ENCODE measurements around the gene RNF151. TPM values are rescaled to one million over a fixed set of nuclear protein-coding genes. Genes with fewer than 3 reads are reported as not detected.

The RNF151 gene
- total RNA-seq, 1 experiment from 2014 or later, result 0.28 TPM

DNA sequence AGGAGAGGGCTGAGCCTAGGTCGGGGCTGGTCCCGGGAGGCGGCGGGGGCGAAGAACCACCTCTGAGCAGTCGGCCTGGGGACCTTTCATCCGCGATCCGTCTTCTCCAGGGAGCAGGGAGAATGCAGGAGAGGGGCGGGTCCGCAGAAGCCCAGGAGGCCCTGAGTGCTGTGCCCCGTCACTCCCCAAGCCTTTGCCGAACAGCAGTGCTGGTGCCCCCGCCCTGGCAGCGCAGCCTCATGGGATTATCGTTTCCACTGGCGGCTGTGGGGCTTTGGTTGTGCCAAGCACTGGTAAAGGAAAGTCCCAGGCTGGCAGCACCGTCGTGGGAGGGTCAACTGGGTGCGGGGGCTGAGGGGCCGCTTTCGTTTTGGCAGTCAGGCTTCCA, 5.8 kb downstream of the RNF151 start:
- Mint-ChIP-seq H3K27ac (0 out of 7 replicates have a peak overlapping the region, but pooled peaks of 1 of the 3 experiments have one; percentile 42), H3K4me1 (peaks cover 8 to 14% of the 10 kb centered on the region in 2 experiments), H3K27me3 (ENCODE audit: low read depth) (no peaks in the 10 kb centered on the region), H3K9me3 (no peaks in the 10 kb centered on the region; a peak in 2 of 5 replicates), H3K4me3 (peak overlapping the region; percentile 93 to 96), H3K36me3 (ENCODE audit: insufficient read depth in 1 of 3, low read depth in 3 of 3) (peaks cover 10 to 25% (median 25%) of the 10 kb centered on the region in 3 experiments)
- Histone ChIP-seq H3K56ac (ENCODE audit: insufficient read length, low read depth, low read length) (no peak overlapping the region), H3K79me1 (ENCODE audit: insufficient read depth, low read depth, low read length, poor library complexity, severe bottlenecking) (peaks cover 5% of the 10 kb centered on the region), H2BK20ac (ENCODE audit: low read depth, low read length, poor library complexity, severe bottlenecking) (no peak overlapping the region), H2AFZ (ENCODE audit: low read length) (no peak overlapping the region), H2BK5ac (ENCODE audit: insufficient read length, low read length) (no peak overlapping the region), H3K4me2 (ENCODE audit: insufficient read depth, insufficient read length, low read length) (peak overlapping the region; percentile 62), H3K9me3 (ENCODE audit: control insufficient read depth, low read depth, low read length) (no peaks in the 10 kb centered on the region), H4K8ac (replicated peaks; ENCODE audit: insufficient read length, low read depth, low read length) (no peak overlapping the region), H2AK5ac (ENCODE audit: insufficient read length, low read length) (no peak overlapping the region), H2BK15ac (ENCODE audit: low read depth, low read length) (no peak overlapping the region), H3K4me1 (ENCODE audit: insufficient read depth, low read length) (no peaks in the 10 kb centered on the region), H3K79me2 (ENCODE audit: insufficient read depth, low read length) (peaks cover 6% of the 10 kb centered on the region; the same call in 1 of the 2 replicates), H3T11ph (ENCODE audit: low read length) (no peak overlapping the region), H4K91ac (ENCODE audit: insufficient read length, low read depth, low read length) (no peak overlapping the region), H3K4ac (ENCODE audit: low read depth, low read length) (no peak overlapping the region), H3K9ac (ENCODE audit: extremely low read depth, insufficient read length, low read length) (peak overlapping the region; percentile 68), H3K27me3 (ENCODE audit: insufficient read depth, low read length) (no peaks in the 10 kb centered on the region), H3K14ac (ENCODE audit: insufficient read depth, low read length) (no peak overlapping the region), H2BK120ac (ENCODE audit: low read depth, low read length, poor library complexity, severe bottlenecking) (no peak overlapping the region), H3K23ac (ENCODE audit: insufficient read length, low read depth, low read length) (no peak overlapping the region), H2BK12ac (ENCODE audit: insufficient read length, low read depth, low read length) (no peak overlapping the region), H3K18ac (ENCODE audit: insufficient read length, low read depth, low read length) (no peak overlapping the region), H4K5ac (ENCODE audit: insufficient read length, low read depth, low read length) (no peak overlapping the region), H3K23me2 (ENCODE audit: insufficient read length, low read depth, low read length, poor library complexity, severe bottlenecking) (peaks cover 8% of the 10 kb centered on the region), H3K27ac (ENCODE audit: insufficient read length, low read depth, low read length) (no peak overlapping the region), H4K20me1 (ENCODE audit: control insufficient read depth, insufficient read depth, insufficient read length) (no peaks in the 10 kb centered on the region)
- DNase-seq, result no peak
- no CpG with 5 or more reads among the region's 22 CpGs for WGBS (ENCODE audit: extremely low coverage, insufficient read length, low lambda C conversion rate)
- TF ChIP-seq, protein P1, sequence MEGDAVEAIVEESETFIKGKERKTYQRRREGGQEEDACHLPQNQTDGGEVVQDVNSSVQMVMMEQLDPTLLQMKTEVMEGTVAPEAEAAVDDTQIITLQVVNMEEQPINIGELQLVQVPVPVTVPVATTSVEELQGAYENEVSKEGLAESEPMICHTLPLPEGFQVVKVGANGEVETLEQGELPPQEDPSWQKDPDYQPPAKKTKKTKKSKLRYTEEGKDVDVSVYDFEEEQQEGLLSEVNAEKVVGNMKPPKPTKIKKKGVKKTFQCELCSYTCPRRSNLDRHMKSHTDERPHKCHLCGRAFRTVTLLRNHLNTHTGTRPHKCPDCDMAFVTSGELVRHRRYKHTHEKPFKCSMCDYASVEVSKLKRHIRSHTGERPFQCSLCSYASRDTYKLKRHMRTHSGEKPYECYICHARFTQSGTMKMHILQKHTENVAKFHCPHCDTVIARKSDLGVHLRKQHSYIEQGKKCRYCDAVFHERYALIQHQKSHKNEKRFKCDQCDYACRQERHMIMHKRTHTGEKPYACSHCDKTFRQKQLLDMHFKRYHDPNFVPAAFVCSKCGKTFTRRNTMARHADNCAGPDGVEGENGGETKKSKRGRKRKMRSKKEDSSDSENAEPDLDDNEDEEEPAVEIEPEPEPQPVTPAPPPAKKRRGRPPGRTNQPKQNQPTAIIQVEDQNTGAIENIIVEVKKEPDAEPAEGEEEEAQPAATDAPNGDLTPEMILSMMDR (conservative IDR thresholded peaks at IDR 0.05), result no peak

Data from H9 (cell line).